ENCODE results near the gene LCN1.
"Not testable (repeated sequence)": the region's sequence is repeated elsewhere in the genome, so short reads cannot be mapped to it uniquely, and the experiment has no call there.

LCN1 gene

DNA sequence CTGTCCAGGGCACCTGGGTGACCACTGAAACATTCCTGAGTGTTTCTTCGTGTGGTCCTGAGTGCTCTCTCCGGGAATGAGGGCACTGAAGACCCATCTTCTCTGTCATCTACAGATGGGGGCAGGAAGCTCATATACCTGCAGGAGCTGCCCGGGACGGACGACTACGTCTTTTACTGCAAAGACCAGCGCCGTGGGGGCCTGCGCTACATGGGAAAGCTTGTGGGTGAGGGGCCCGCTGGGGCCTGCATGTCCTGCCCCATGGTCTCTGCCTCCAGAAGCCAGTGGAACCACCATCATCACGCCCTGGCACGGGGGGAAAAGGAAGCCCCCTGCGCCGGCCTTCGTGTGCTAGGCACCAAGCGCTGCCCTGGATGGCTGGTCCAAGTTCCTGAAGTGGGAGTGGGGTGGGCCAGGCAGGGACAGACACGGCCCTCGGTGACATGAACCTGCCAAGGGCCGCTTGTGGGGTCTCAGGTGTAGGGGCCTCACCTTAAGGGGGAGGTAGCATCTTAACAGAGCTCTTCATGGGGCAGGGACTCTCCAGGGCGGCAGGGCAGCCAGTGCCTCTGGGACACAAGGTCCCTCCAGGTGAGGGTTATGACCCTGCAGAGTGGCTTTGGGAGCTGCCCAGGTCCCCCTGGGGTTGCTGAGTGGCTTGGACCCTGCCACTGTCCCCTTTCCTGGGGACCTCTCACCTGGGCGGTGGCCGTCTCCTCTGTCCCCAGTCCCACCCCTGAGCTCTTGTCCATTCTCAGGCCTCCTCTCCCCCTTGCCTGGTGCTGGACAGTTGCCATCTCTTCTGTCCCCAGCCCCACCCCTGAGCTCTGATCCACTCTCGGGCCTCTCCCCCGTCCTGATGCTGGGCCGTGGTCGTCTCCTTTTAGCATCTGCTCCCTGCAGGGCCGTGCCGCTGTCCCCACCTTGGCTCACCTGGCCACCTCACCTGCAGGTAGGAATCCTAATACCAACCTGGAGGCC is 26.8 kb downstream of the LCN1 start:
- TF ChIP-seq, protein P1, sequence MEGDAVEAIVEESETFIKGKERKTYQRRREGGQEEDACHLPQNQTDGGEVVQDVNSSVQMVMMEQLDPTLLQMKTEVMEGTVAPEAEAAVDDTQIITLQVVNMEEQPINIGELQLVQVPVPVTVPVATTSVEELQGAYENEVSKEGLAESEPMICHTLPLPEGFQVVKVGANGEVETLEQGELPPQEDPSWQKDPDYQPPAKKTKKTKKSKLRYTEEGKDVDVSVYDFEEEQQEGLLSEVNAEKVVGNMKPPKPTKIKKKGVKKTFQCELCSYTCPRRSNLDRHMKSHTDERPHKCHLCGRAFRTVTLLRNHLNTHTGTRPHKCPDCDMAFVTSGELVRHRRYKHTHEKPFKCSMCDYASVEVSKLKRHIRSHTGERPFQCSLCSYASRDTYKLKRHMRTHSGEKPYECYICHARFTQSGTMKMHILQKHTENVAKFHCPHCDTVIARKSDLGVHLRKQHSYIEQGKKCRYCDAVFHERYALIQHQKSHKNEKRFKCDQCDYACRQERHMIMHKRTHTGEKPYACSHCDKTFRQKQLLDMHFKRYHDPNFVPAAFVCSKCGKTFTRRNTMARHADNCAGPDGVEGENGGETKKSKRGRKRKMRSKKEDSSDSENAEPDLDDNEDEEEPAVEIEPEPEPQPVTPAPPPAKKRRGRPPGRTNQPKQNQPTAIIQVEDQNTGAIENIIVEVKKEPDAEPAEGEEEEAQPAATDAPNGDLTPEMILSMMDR (IDR thresholded peaks at IDR 0.05; ENCODE audit: control extremely low read depth, extremely low read depth, low read depth, missing control alignments) = no peak
- ChIA-PET POLR2A (no interaction called here), CTCF (no interaction called here)
- DNase-seq (ENCODE audit: extremely low spot score) = no peak

DNA sequence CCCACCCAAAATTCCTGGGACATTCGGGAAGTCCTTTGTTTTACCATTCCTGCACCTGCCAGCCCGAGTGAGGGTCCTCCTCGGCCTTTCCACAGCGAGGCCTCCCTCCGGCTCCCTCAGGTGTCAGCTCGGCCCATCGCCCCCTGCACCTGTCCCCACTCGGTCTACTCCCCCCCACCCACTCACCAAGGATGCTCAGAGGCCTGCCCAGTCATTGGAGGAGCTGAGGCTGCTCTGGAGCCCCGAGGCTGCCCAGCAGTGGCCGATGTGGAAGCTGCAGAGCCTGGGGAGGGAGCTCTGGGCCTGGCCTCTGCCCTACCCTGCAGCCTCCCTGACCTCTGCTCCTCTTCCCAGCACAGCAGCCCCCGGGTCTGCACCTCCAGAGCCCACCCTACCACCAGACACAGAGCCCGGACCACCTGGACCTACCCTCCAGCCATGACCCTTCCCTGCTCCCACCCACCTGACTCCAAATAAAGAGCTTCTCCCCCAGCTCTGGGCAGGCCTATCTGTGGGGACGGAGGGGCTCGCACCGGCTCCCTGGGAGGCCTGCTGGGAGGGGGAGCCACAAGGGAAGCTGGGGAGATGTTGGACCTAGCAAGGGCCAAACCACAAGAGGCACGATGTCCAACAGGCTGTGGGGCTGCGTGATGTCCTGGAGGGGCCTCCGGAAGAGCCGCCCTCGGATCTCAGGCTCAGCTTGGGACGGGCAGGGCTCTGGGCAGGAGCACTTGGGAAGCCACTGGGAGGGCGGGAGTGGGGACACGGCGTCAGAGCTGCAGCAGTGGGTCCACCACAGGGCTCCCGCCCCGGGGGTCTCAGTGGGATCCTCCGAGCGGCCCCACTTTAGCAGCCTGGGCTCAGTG is 28.5 kb downstream of the LCN1 start:
- CTCF ChIA-PET; DNase-seq (ENCODE audit: extremely low spot score); POLR2A ChIA-PET: not testable (repeated sequence)

DNA sequence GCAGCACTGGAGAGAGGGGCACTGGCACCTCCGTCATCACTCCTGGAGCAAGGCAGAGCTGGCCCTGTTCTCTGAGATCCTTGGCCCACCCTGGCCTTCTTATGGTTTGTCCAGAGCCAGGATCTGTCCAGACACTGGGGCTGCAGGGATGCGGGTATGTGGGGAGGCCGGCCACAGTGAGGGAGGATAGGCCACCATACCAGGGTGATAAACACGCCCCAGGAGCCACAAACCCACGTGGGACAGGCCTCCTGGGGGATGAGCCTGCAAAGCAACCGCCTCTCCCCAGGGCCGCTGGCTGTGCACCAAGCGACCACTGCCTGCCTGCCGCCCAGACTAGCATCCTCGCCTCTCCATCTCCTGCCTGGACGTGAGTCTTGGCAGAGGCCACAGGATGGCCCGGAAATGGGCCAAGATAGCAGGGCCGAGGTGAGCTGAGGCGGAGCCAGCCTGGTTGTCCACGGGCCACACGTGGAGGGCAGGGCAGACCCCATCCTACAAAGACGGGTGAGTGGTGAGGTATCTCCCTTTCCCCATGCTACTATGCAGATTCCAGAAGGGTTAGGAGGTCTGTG is 29.2 kb downstream of the LCN1 start:
- TF ChIP-seq, protein P1 (IDR thresholded peaks at IDR 0.05; ENCODE audit: control extremely low read depth, extremely low read depth, low read depth, missing control alignments) = no peak
- no peak for DNase-seq (ENCODE audit: extremely low spot score)
- ChIA-PET CTCF (no interaction called here), POLR2A (no interaction called here)

DNA sequence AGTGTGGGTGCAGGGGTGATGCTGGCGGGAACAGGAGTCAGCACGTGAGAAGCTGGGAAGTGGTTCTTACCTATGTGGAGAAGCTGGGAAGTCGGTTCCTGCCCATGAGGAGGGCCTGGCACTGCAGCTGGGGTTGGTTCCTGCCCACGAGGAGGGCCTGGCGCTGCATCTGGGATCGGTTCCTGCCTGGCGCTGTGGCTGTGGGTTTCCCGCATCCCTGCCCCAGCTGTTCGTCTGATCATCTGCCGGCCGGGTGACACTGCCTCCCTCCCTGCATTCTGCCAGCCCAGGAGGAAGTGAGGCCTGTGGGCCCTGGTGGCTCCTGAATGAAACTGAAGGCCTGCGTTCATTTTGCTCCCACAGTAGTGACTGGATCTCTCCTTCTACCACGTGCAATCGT is 29.8 kb downstream of the LCN1 start:
- no peak for DNase-seq (ENCODE audit: extremely low spot score)
- ChIA-PET CTCF (no interaction called here), POLR2A (no interaction called here)
- TF ChIP-seq, protein P1 (IDR thresholded peaks at IDR 0.05; ENCODE audit: control extremely low read depth, extremely low read depth, low read depth, missing control alignments) = no peak

DNA sequence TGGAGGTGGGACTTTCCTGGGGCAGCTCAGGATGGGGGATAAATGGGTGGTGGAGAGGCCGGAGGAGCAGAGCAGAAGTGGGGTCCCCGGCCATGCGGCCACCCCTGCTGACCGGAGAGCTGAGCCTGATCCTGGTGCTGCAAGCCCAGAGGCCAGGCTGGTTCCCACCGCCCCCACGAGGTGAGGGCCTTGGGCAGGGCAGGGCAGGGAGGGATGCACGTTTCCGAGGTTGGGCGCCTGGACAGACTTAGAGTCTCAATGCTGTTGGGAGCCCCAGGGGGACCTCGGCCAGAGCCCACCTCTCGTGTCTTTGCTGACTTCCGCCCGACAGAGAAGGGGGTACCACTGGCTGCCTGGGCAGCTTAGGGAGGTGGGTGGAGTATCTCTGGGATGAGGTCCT is 30.2 kb downstream of the LCN1 start:
- ChIA-PET CTCF (no interaction called here), POLR2A (no interaction called here)
- DNase-seq (ENCODE audit: extremely low spot score) = no peak
- TF ChIP-seq, protein P1 (IDR thresholded peaks at IDR 0.05; ENCODE audit: control extremely low read depth, extremely low read depth, low read depth, missing control alignments) = no peak

DNA sequence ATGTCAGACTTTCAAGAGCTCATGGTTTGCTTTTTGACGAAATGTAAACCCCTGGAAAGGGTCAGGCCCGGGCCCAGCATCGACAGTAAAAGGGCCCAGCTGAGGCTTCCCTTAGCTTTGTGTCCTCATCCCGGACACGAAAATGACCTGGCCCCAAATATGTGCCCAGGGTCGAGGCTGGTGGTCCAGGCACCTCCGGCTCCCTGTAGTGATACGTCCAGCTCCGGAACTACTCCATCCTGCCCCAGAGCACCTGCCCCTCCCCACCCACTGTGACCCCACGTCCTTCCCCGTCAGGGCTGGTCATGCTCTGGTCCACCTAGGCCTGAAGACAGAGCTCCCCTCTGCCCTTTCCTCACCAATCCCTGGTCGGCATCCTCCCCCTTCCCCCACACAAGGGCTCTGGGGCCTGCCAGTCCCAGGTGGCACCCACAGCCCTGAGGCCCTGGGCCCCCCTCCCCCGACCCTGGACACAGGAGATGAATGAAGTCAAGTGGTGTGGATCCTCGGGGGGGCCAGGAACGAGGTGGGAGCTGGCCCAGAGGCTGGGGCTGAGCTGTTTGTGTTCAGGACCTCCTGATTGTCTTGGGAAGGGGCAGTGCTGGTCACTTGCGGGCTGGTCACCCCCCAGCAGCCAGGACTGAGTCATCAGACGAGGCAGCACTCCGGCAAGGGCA is 30.9 kb downstream of the LCN1 start:
- POLR2A ChIA-PET = no interaction called here
- TF ChIP-seq, protein P1 (IDR thresholded peaks at IDR 0.05; ENCODE audit: control extremely low read depth, extremely low read depth, low read depth, missing control alignments) = no peak
- CTCF ChIA-PET = interaction anchor here (1.2 kb wide), 1 partner anchor 139 kb away, joined by 3 read pairs; no protein-coding TSS in a partner anchor
- DNase-seq (ENCODE audit: extremely low spot score) = no peak
